ENCODE measurements around the gene SLC12A7.

SLC12A7 gene

GRCh38 chr5:1116977-1117376, 5.1 kb upstream of the SLC12A7 start:
- no peak overlapping the region for H3K27ac ChIP-seq
- TF ChIP-seq ZFX (IDR thresholded peaks at IDR 0.05) (no peak), CTCF (conservative IDR thresholded peaks at IDR 0.05) (no peak)

GRCh38 chr5:1116109-1116740, 4.4 kb upstream of the SLC12A7 start:
- TF ChIP-seq ZFX (IDR thresholded peaks at IDR 0.05) (no peak), CTCF (conservative IDR thresholded peaks at IDR 0.05) (no peak)
- H3K27ac ChIP-seq: no peak overlapping the region

GRCh38 chr5:1115123-1115815, 3.4 kb upstream of the SLC12A7 start:
- no peak overlapping the region for H3K27ac ChIP-seq
- TF ChIP-seq ZFX (IDR thresholded peaks at IDR 0.05): no peak

DNA sequence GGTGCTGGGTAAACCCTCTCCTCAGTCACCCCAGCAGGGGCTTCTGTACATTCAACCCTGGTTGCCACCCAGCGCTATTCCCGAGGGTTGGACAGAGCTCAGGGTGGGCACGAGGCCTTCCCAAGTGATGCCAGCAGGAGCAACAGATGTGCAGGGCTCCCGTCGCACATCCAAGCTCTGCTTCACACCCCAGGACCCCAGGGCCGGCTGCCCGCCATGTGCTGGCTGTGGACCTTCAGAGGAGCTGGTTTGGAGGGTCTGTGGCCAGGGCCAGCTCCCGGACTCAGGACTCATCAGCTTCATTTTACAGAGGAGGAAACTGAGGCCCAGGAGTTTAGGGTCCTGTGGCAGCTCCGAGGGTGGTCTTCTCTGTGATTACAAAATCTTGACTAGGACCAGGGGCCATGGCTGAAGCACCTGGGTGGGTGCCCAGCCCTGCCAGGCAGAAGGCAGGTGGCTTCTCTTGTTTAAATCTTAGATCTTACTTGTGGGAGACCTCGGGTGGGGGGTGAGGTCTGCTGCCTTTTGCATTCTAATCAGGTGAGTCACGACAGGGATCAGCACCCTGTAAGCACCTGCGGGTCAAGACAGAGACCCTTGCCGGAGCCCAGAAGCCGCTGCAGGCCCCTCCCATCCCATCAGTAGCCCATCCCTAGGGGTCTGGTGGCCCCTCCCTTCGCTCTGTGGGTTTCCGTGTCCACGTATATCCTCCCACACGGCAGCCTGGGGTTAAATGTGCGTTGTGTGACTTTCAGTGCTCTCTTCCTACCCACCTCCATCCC, 2.1 kb upstream of the SLC12A7 start:
- no peak for TF ChIP-seq ZFX (IDR thresholded peaks at IDR 0.05)
- H3K27ac ChIP-seq: no peak overlapping the region

- peak overlapping the region; percentile 6; the same call in 1 of the 2 replicates for H3K27ac ChIP-seq
- TF ChIP-seq CTCF (conservative IDR thresholded peaks at IDR 0.05) (no peak), ZFX (IDR thresholded peaks at IDR 0.05) (no peak)
Measured at GRCh38 chr5:1113332-1113690, 1.4 kb upstream of the SLC12A7 start.

DNA sequence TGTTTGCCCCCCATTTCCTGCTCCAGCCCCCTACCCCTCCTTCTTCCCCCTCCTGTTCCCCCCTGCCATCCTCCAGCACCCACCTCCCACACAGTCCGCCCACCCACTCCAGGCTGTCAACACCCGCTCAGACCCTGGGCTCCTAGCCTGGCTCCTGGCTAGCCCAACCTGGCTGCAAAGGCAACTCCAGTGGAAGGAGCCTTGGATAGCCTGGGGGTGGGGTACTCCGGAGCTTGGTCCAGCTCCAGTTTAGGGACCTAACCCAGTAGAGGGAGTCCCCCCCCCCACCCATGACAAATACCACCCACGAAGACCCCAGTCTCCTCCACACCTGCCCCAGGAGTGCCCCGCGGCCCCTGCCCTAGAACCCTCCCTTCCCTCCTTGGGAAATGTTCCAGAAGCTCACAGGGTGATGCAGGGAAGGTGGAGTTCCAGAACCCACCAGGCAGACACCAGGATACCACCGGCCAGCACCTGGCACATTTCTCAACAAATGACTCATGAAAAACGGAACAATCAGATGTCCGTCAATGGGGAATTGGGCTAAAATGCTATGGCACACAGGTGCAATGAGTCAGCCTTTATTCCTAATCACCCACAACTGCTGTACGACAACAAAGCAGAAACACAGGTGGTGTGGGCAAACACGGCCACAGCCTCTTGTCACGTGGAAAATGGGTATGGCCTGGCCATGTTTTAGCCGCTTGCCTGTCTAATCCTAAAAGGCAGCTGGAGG, 901 bp upstream of the SLC12A7 start:
- TF ChIP-seq CTCF (conservative IDR thresholded peaks at IDR 0.05): no peak
- no peak for TF ChIP-seq ZFX (IDR thresholded peaks at IDR 0.05)
- H3K27ac ChIP-seq: peak overlapping the region; percentile 6; the same call in 1 of the 2 replicates

DNA sequence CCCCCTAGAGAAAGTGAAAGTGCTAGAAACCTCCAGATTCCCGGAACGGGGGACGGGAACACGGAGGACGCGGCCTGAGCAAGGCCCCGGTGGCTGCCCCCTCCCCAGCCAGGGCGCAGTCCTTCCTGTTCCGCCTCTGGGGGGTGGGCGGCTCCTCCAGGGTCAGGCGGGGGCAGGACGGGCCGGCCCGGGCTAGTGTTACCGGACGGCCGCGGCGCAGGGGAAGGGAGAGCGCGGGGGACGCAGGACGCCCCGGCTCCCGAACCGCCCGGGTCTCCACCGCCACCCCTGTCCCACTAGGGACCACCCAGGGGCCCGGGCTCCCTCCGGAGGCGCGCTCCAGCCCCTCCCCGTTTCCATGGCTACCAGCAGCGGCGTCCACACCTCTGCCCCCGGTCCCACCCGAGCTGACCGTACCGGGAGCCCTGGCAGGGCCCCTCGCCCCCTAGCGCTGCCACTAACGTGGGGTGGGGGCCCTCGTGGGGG, 579 bp downstream of the SLC12A7 start:
- TF ChIP-seq CTCF (conservative IDR thresholded peaks at IDR 0.05): no peak
- H3K27ac ChIP-seq: peak overlapping the region; percentile 91
